ENCODE measurements around the gene ELOVL7.

- no peak for TF ChIP-seq CTCF (IDR thresholded peaks at IDR 0.05)
- no peak for TF ChIP-seq POLR2AphosphoS5 (IDR thresholded peaks at IDR 0.05; ENCODE audit: low read depth, low read length)
These were observed 2.7 kb downstream of the ELOVL7 start for GRCh38 chr5:60841361-60841760.
